GM10847 (cell line): ENCODE data around the gene TENM4.

ENCODE experiments used
- POLR2A ChIP-seq: IDR thresholded peaks from 2 replicates; pipeline ENCODE4 v1.6.1; 2011; ENCODE audit not compliant: insufficient read length; ENCODE audit errors: extremely low read depth

The TENM4 gene

DNA sequence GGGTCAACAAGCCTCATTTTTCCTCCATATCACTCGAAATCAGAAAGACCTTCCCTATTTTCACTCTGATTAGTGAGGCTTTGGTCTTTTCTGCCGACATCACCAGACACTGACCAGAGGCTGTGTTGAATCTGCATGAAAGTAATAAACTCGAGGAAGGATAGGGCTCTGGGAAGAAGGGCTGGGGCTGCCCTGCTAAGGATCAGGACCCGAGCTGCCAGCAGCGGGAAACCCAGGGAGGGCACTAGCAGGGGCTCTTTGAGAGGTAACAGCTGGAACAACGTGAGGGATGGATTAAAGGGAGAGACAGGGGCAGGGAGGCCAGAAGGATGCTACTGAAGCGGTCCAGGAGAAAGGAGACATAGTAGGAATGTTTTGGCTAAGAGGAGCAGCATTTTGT, 488.7 kb downstream of the TENM4 start:
- TF ChIP-seq POLR2A = no peak

DNA sequence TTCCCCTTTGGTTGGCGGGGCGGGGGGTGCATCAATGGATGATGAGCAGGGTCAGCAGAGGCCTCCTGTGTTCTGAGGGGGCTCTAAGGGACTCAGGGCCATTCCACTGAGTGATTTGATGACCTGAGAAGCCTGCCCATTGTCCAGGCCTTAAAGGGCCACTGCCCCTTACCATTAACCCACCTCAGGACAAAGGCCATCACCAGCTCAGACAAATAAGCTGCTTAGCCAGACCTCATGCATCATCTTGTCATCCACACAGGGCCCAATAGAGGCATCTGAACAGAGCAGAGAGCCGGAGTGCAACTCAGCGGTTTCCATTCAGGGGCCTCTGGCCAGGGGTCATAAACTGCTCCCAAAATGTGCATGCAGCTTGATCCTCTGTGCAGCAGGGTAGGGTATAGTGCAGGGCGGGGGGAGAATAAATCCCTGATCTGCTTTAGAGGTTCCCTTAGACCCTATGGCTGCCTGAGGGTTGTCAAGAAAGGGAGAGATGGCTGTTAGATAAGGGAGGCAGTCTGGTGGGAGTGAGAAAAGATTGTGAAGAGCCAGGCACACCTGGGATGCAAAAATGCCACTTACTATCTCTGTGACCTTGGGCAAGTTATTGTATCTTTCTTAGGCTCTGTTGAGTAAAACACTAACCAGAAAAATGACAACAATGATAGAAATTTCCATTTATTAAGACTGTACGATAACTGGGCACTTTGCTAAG, 490.7 kb downstream of the TENM4 start:
- no peak for TF ChIP-seq POLR2A

DNA sequence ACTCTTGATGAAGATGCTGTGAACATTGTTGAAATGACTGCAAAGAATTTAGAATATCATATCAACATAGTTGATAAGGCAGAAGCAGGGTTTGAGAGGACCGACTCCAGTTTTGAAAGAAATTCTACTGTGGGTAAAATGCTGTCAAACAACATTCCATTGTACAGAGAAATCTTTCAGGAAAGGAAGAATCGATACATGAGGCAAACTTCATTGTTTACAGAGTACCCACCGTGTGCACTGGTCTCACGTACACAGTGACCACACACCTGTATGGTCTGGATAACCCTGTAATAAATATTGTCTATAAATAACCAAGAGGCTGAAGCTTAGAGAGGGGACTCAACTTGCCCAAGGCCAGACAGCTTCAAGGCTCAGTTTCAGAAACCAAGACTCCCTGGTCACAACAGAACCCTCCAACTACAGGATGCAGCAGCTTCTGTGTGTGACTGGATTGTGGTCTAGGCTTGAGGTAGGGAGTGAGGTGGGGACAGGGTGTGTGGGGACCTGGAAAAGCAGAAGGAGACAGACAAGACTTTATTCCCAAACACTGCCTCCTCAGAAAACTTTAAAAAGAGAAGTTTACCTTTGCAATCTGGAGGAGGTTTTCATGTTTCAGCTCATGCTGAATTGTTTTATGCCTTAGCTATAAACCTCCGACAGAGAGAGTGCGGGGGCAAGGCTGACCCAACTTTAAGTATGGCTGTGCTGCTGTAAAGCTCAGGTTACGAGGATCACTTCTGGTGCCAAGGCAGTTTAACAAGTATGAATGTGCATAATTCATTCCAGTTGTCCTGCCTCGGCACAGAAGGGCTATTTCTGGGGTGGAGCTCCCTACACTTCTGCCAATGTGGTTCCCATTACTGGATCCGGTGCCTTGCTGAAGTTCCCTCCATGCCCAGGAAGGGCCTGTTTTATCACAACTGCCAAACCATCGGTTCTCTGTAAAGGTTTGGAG, 493.6 kb downstream of the TENM4 start:
- TF ChIP-seq POLR2A = no peak

DNA sequence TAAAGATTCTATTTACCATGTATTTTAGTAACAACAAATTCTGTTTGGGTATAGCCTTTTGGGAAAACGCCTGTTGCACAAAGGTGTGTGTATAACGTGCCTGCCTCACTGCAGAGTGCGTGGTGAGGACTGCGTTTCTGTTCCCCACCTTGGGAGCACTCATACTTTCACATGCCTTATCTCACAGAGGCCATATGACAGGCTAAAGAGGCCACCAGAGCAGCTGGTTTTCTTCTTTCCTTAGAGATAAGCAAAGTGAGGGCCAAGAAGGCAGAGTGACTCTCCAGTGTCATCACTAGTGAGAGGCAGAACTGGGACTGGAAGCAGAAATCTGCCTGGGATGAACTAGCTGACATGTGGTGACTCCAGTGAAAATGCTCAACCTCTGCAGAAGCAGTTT, 497.0 kb downstream of the TENM4 start:
- no peak for TF ChIP-seq POLR2A

DNA sequence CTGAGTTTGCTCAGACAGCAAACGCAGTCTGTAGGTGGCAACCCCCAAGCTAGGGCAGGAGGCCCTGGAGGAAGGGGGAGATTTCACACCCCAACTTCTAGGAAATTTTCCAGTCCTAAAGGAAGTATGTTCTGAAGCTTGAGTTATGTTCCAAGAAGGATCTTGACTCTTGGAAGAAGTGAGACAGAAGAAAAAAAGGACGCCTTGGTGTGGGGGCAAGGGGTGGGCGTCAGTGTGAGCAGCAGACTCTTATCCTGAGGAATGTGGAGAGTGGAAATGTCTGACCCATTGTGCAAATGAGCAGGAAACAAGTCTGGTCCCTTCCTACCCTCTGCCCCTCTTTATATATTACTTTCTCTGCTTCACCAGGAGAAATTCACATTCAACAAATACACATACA, 497.7 kb downstream of the TENM4 start:
- no peak for TF ChIP-seq POLR2A

DNA sequence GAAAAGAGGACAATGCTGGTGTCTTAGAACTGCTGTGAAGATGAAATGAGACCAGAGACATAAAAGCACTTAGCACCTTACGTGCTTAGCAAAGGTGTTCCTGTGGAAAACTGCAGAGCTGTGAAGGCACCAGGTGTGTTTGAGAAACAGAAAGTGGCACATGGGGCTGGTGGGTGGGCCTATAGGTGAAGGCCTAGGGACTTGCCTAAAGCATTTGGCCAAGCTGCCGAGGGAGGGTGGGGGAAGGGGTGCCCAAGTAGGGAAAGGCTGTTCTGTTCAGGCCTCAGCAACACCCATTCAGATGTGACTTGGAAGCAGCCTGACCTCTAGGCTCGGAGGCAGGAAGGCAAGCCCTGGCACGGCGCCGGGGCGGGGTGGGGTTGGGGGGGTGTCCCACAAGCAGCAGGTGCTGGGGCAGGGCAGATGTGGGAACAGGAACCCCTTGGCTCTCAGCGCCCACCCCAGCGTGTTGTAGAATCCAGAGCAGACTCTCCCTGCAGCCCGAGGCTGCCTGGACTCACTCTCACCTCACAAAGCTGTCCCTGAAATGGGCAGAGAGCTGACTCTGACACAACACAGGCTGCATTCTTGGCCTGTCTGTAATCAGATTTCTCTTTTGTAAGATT, 499.5 kb downstream of the TENM4 start:
- no peak for TF ChIP-seq POLR2A

DNA sequence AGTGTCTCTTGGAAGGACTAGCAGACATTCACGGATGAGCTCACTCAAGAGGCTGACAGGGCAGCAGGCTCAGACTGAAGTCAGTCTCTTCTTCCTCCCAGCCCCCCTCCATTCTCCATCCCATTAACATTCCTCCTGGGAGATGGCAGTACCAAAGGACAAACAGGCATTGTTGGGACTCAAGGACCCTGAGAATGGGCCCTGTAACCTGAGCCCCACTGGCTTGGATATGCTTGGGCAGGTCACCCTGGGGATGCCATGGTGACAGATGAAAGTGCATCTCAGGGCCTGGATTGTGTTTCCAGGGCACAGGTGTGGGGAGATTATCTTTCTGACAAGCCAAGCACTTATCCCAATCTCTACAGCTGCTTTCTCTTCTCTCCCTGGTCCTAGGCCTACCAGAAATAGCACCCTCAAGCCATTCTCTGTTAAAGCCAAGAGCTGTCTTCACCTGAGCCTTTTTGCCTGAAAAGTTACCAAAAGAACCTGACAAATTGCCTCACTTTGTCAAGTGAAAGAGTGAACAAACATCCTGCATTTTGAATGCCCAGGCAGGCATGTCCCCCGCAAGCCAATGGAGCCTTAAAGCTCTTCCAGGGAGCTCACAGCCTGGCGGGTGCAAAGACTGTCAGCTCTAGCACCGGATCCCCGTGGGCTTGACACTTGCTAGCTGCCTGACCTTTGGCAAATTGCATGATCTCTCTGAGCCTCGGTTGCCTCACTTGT, 500.2 kb downstream of the TENM4 start:
- no peak for TF ChIP-seq POLR2A

DNA sequence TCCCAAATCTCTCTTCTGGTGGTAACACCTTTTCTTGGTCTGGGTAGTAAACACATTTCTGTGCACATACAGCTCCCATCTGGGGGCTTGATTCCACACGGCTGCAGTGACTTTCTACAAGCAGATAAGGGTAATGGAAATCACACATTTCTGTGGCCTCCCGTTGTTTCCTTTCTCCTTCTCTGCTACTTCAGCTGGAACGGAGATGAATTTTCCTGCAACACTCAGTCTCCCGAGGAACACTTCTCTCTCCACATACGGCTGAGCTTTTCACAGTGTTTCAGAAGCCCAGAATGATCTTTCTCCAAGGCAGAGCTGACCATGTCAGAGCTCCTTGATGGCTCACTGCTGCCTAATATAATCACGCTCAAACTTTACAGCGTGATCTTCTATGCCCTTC, 501.9 kb downstream of the TENM4 start:
- no peak for TF ChIP-seq POLR2A

DNA sequence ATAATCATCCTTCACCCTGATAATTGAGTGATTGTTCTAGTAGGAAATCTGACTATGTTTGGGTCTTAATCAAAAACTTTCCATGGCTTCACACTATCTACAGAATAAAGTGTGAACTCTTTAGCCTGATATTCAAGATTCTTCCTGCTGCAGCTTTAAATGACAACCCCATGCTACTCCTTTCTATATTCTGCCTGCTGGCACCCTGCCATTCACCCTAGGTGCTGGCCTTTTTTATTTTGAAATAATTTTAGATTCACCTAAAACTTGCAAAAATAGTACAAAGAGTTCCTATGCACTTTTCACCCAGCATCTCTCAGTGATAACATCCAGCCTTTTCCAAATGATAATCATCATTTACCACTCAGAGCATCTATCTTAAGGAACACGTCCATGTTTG, 502.8 kb downstream of the TENM4 start:
- no peak for TF ChIP-seq POLR2A

DNA sequence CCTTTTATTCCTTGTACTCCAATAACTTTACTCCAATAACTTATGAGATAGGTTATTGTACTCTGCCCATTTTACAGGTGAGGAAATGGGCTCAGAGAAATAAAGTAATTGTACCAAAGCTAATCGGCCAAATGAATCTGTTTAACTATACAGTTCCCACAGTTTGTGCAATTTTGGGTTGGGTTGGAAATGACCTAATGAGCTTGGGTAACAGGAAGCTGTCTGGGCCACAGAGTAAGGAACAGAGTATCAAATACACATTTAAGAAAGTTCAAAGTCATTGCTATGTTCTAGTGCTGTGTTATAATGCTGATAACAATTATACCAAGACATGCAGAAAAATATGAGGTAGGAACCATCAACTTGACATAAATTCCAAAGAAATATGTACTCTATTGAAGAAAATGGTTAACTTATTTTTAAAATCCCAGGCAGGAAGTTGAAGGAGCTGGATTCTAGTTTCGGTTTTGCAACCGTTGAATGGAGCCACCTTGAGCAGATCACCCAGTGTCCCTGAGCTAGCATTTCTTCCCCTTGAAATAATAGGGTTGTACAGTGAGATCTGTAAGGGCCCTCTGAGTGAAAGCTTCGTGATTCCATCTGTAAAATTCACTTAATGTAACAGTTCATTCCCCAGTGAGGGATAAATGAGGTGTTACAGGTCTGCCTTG, 505.3 kb downstream of the TENM4 start:
- TF ChIP-seq POLR2A = no peak

DNA sequence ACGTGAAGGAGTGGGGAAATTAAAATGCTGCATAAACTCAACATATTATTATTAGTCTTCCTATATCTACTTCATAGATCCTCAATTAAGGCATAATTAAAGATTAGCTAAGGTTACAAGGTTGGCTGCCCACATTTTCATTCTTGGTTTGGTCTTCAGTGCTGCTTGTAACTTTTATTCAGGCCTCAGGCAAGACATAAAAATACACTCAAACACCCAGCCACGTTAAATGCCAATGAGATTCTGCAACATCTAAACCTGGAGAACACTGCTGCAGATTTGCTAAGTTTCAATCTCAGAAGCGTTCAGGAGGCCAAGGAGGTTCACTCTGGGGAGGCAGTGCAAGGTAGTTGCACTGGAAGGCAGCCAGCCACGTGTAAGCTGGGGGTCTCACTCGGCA, 507.5 kb downstream of the TENM4 start:
- TF ChIP-seq POLR2A = no peak

DNA sequence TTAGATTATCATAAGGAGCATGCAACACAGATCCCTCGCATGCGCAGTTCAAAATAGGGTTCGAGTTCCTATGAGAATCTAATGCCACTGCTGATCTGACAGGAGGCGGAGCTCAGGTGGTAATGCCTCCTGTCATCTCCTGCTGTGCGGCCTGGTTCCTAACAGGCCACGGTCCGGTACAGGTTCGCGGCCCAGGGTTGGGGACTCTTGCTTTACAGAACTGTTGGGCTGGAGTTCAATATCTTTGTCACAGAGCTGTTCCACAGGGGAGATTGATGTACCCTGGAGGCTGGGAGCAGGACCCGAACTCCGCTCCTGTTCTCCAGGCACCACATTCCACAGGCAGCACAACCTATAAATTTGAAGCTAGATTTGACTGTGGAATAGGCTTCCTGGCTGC, 508.1 kb downstream of the TENM4 start:
- no peak for TF ChIP-seq POLR2A

DNA sequence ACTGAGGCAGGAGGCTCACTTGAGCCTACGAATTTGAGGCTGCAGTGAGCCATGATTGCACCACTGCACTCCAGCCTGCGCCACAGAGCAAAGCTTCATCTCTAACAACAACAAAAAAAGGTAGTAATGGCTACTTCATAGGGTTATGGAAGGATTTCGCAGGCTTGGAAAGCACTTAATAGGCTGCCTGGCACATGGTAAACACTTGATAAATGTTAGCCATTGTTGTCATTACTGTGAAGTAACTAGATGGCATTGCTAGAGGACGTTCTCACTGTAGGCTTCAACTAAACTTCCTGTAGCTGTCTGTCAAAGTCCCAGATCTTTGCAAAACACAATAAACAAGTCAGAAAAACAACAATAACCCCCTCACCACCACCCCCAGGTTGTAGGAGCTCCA, 508.9 kb downstream of the TENM4 start:
- TF ChIP-seq POLR2A = no peak

DNA sequence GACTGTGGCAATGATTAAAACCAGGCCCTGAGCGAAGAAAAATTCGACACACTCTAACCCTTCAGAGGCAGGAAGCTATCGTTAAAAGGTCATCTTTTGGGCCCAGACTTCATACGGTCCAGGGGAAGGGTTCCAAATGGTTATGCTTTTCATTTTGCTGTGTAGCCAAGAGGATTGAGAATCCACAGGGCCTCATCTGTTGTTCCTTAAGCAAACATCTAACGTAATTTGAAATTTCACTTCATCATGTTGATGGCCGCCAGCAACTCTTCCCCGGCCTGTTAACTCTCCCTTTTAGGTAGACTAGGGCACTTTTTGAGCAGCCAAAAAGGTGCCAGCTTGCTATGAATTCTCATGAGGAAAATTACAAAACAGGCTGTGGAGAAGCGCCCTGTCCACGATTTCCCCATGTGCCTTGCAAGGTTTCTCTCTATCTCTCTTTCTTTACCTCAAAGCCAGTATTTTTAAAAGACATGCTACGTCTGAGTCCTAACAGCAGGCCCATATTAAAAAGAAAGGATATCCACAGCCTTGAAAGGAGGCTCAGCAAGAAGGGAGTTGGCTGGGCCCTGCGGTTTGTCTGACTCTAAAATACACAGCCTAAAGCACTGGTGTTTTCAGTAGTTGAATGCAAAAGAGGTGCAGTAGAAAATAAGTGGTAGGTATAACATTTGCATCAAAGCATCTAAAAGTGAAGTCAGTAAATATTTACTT, 509.9 kb downstream of the TENM4 start:
- no peak for TF ChIP-seq POLR2A
